ENCODE results near the gene TRIM9.

TRIM9 gene

GRCh38 chr14:51053157-51053556, 41.7 kb downstream of the TRIM9 start:
- Histone ChIP-seq H3K4me3 (ENCODE audit: low read length, poor library complexity, severe bottlenecking) (no peak overlapping the region), H4K20me1 (ENCODE audit: insufficient read depth, low read length, poor library complexity, severe bottlenecking) (no peaks in the 10 kb centered on the region), H2AFZ (ENCODE audit: low read length) (no peak overlapping the region), H3K36me3 (ENCODE audit: insufficient read depth, low read length) (no peaks in the 10 kb centered on the region), H3F3A (ENCODE audit: low read depth) (no peaks in the 10 kb centered on the region), H3K27me3 (ENCODE audit: insufficient read depth, low read length, poor library complexity, severe bottlenecking) (no peaks in the 10 kb centered on the region), H3K9ac (ENCODE audit: low read depth, low read length, poor library complexity, severe bottlenecking) (no peak overlapping the region), H3K9me3 (ENCODE audit: insufficient read depth, low read depth, low read length) (no peaks in the 10 kb centered on the region), H3K4me1 (ENCODE audit: insufficient read depth, low read length, poor library complexity, severe bottlenecking) (no peaks in the 10 kb centered on the region), H3K9me2 (replicated peaks; ENCODE audit: low read depth, low read length) (no peaks in the 10 kb centered on the region), H3K4me2 (ENCODE audit: low read depth, low read length, poor library complexity, severe bottlenecking) (no peak overlapping the region), H3K79me2 (ENCODE audit: insufficient read depth, low read length) (no peaks in the 10 kb centered on the region)
- TF ChIP-seq CTCF (conservative IDR thresholded peaks at IDR 0.05; ENCODE audit: low read length) (no peak), EZH2phosphoT487 (IDR thresholded peaks at IDR 0.05; ENCODE audit: borderline replicate concordance) (no peak)

GRCh38 chr14:51044961-51045360, 49.9 kb downstream of the TRIM9 start:
- Histone ChIP-seq H2AFZ (ENCODE audit: low read length) (no peak overlapping the region), H3K4me3 (ENCODE audit: low read length, poor library complexity, severe bottlenecking) (no peak overlapping the region), H3K4me2 (ENCODE audit: low read depth, low read length, poor library complexity, severe bottlenecking) (no peak overlapping the region), H3K9me2 (replicated peaks; ENCODE audit: low read depth, low read length) (no peaks in the 10 kb centered on the region), H3K36me3 (ENCODE audit: insufficient read depth, low read length) (no peaks in the 10 kb centered on the region), H3K9me3 (ENCODE audit: insufficient read depth, low read depth, low read length) (no peaks in the 10 kb centered on the region), H3F3A (ENCODE audit: low read depth) (no peaks in the 10 kb centered on the region), H4K20me1 (ENCODE audit: insufficient read depth, low read length, poor library complexity, severe bottlenecking) (no peaks in the 10 kb centered on the region), H3K4me1 (ENCODE audit: insufficient read depth, low read length, poor library complexity, severe bottlenecking) (peaks cover 8% of the 10 kb centered on the region), H3K9ac (ENCODE audit: low read depth, low read length, poor library complexity, severe bottlenecking) (no peak overlapping the region), H3K79me2 (ENCODE audit: insufficient read depth, low read length) (no peaks in the 10 kb centered on the region), H3K27me3 (ENCODE audit: insufficient read depth, low read length, poor library complexity, severe bottlenecking) (no peaks in the 10 kb centered on the region)
- no peak for TF ChIP-seq CTCF (conservative IDR thresholded peaks at IDR 0.05; ENCODE audit: low read length)
- no peak for TF ChIP-seq EZH2phosphoT487 (IDR thresholded peaks at IDR 0.05; ENCODE audit: borderline replicate concordance)

- Histone ChIP-seq H3K79me2 (ENCODE audit: insufficient read depth, low read length) (no peaks in the 10 kb centered on the region), H3K4me1 (ENCODE audit: insufficient read depth, low read length, poor library complexity, severe bottlenecking) (peaks cover 8% of the 10 kb centered on the region), H3K9ac (ENCODE audit: low read depth, low read length, poor library complexity, severe bottlenecking) (no peak overlapping the region), H3K4me2 (ENCODE audit: low read depth, low read length, poor library complexity, severe bottlenecking) (no peak overlapping the region), H3K9me3 (ENCODE audit: insufficient read depth, low read depth, low read length) (no peaks in the 10 kb centered on the region), H3K4me3 (ENCODE audit: low read length, poor library complexity, severe bottlenecking) (no peak overlapping the region), H3K9me2 (replicated peaks; ENCODE audit: low read depth, low read length) (no peaks in the 10 kb centered on the region), H3K27me3 (ENCODE audit: insufficient read depth, low read length, poor library complexity, severe bottlenecking) (no peaks in the 10 kb centered on the region), H3K36me3 (ENCODE audit: insufficient read depth, low read length) (no peaks in the 10 kb centered on the region), H2AFZ (ENCODE audit: low read length) (no peak overlapping the region), H3F3A (ENCODE audit: low read depth) (no peaks in the 10 kb centered on the region), H4K20me1 (ENCODE audit: insufficient read depth, low read length, poor library complexity, severe bottlenecking) (no peaks in the 10 kb centered on the region)
- TF ChIP-seq CTCF (conservative IDR thresholded peaks at IDR 0.05; ENCODE audit: low read length) = no peak
- no peak for TF ChIP-seq EZH2phosphoT487 (IDR thresholded peaks at IDR 0.05; ENCODE audit: borderline replicate concordance)
These were observed 53.0 kb downstream of the TRIM9 start for GRCh38 chr14:51041883-51042282.
